SIG-M5 treated with dmso at 0.1 percent for 504 hours (cell line): ENCODE measurements around the gene PRR13.

ENCODE experiments used
- DNase-seq: peaks from one replicate; lab custom pipeline; 2025; ENCODE audit not compliant: unreplicated experiment; lab: John Stamatoyannopoulos, UW

Gene PRR13

DNA sequence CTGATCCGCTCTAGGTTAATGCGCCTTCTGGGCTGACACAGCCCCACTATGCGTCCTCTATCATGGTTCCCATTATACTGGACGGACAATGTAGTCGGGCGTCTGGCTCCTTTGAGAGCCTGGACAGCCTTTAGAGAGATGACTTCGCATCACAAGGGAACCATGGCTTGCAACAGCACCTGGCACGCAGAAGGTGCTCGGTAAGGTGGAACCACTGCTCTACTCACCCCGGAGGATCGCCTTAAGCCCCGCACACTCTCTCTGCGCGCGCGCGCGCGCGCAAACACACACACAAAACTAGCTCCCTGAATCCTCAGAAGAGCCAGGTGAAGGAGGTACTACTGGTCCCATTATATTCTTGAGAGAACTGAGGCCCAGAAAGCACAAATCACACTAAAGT lies 50.7 kb downstream of the PRR13 start:
- no peak for DNase-seq

DNA sequence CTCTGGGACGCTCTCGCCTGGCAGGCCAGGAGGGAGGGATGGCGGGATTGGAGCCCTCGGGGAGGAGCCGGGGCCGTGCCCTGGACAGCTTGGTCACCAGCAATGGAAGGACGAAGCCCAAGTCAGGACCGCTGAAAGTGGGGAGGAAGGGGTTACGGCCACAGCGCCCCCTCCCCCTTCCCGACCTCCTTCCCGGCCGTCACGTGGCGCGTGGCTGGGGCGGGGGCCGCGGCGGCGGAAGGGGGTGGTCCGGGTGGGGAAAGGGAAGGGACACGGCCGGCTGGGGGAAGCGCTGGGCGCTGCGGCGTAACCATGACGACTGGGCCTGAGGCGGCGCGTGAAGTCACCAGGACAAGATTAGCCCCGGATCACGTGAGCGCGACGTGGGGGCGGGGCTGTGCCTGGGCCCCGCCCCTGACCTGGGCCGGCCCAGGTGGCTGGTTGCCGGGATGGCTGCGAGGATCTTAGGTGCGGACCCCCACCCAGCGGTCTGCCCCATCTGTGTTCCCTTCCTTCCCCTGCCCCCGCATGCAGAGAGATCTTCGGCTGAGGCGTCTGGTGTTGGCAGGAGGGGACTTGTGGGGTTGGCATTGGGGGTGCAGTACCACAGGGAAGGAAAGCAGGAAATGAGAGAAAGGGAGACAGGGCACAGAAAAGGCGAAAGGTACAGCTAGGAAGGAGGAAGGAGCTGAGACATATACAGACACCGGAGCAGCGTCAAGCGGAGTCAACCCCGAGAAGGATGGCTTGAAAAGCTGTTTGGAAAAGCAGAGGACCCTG lies 51.5 kb downstream of the PRR13 start:
- DNase-seq: peak; percentile 82

DNA sequence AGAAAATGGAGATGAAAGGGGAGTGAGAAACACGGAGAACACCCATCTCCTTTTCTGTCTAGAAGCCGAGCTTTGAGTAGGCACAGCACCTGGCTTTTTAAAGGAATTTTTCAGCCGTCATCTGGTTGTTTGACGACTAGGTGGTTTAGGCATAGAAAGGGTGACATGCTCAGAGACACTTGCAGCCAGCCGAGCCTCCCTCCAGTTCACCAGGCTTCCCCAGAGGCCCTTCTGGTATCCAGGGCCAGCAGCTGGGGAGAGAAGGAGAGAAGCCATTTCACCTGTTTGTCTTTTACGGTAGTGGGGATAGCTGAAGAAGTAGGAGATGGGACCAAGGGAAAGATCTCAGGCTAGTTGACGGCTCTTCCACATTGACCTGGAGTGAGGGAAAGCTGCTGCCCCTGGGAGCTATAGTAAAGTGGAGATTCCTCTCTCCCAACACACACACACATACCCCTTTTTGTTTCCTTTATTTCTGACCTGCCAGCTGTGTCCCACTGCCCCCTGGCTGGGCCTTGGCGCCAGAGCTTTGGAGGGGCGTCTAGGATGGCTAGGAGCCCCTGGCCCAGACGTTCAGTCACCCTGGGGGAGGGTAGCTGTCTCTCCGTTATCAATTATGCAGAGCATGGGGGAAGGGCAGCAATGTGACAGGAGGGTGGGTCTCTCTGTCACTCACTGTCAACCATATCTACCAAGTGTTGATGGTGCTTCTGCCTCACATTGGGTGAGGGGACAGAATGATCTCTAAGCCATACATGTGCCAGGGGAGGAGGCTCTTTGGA lies 52.3 kb downstream of the PRR13 start:
- DNase-seq: no peak
